Natural killer cell treated with Interleukin-12 subunit alpha and Interleukin-12 subunit beta and Interleukin-15 and Interleukin-18, amount 100 ng/mL, for 72 hours (primary cell): Measurements from ENCODE around the gene AK1. TPM values are rescaled to one million over a fixed set of nuclear protein-coding genes. Genes with fewer than 3 reads are reported as not detected.

Experiments
- ATAC-seq, 2 donors: fragments of 150-1000 bp; cut with Tn5 transposase in 1 of 2; sonication (Bioruptor Pico), chemical (Tn5 transposase) in 1 of 2; 2 replicates each; pipeline ENCODE4 v1.10.0; 2021
- DNase-seq: peaks from one replicate; pipeline ENCODE4 v3.0.0; 2022; ENCODE audit warnings: low spot score
- H3K27ac Mint-ChIP-seq, 2 donors: 1 replicate in 1 of 2; 2 replicates in 1 of 2; pipeline ENCODE4 v1.8.0; 2022; ENCODE audit warnings: mixed read lengths in 2 of 2, mild to moderate bottlenecking in 1 of 2, moderate library complexity in 1 of 2
- H3K27me3 Mint-ChIP-seq, 2 donors: 1 replicate in 1 of 2; 2 replicates in 1 of 2; pipeline ENCODE4 v1.8.0; 2022; ENCODE audit warnings: mixed read lengths in 2 of 2
- H3K36me3 Mint-ChIP-seq: one replicate; pipeline ENCODE4 v1.8.0; 2022; ENCODE audit warnings: mixed read lengths
- H3K4me1 Mint-ChIP-seq, 2 donors: 1 replicate in 1 of 2; 2 replicates in 1 of 2; pipeline ENCODE4 v1.8.0; 2022; ENCODE audit warnings: low read depth in 2 of 2, mixed read lengths in 2 of 2, mild to moderate bottlenecking in 1 of 2
- H3K4me3 Mint-ChIP-seq: one replicate; pipeline ENCODE4 v1.8.0; 2022; ENCODE audit warnings: mixed read lengths
- H3K9me3 Mint-ChIP-seq: 2 replicates; pipeline ENCODE4 v1.8.0; 2022; ENCODE audit warnings: mixed read lengths
- total RNA-seq, 2 donors: library from RNA; stranded (reverse); gene quantifications; one replicate each; pipeline ENCODE4 v1.2.3, GENCODE V29; 2022

Gene AK1
- 10 to 100 TPM; 11.5 to 13.0 TPM for total RNA-seq

- no peak within 1 kb of the TSS for H3K27ac Mint-ChIP-seq
- H3K27me3 Mint-ChIP-seq = no peaks in the 10 kb centered on the region
- H3K4me3 Mint-ChIP-seq = peak within 1 kb of the TSS; percentile 60
- ATAC-seq (no peak), DNase-seq (peak; percentile 58)
- no peaks in the 10 kb centered on the region for H3K36me3 Mint-ChIP-seq
- H3K4me1 Mint-ChIP-seq = peaks cover 6 to 8% of the 10 kb centered on the region in 2 donors
- H3K9me3 Mint-ChIP-seq = no peaks in the 10 kb centered on the region
These were observed at the start of gene AK1 for GRCh38 chr9:127877566-127877998. TSS of gene AK1 (minus strand) at chr9:127877675. CDS start at chr9:127874617, 3,058 bp downstream.

- no peak overlapping the region for H3K27ac Mint-ChIP-seq
- no peaks in the 10 kb centered on the region for H3K36me3 Mint-ChIP-seq
- H3K4me3 Mint-ChIP-seq = no peak overlapping the region
- peaks cover 15 to 17% of the 10 kb centered on the region in 2 donors for H3K27me3 Mint-ChIP-seq
- H3K9me3 Mint-ChIP-seq = no peaks in the 10 kb centered on the region
- DNase-seq (no peak), ATAC-seq (no peak)
- peaks cover 13 to 15% of the 10 kb centered on the region in 2 donors for H3K4me1 Mint-ChIP-seq
These were observed 49.4 kb upstream of the AK1 start for GRCh38 chr9:127926906-127927200.

- ATAC-seq = no peak
- no peak for DNase-seq
- no peaks in the 10 kb centered on the region for H3K9me3 Mint-ChIP-seq
- H3K4me3 Mint-ChIP-seq = no peak overlapping the region
- peaks cover 15 to 17% of the 10 kb centered on the region in 2 donors for H3K27me3 Mint-ChIP-seq
- no peak overlapping the region for H3K27ac Mint-ChIP-seq
- no peaks in the 10 kb centered on the region for H3K36me3 Mint-ChIP-seq
- peaks cover 10 to 13% of the 10 kb centered on the region in 2 donors for H3K4me1 Mint-ChIP-seq
These were observed 48.8 kb upstream of the AK1 start for GRCh38 chr9:127925959-127926905.

- Mint-ChIP-seq H3K4me1 (peaks cover 5 to 10% of the 10 kb centered on the region in 2 donors), H3K27ac (no peak overlapping the region), H3K4me3 (no peak overlapping the region), H3K9me3 (no peaks in the 10 kb centered on the region), H3K27me3 (peaks cover 15 to 17% of the 10 kb centered on the region in 2 donors), H3K36me3 (no peaks in the 10 kb centered on the region)
- ATAC-seq (no peak), DNase-seq (no peak)
These were observed 47.4 kb upstream of the AK1 start for GRCh38 chr9:127924736-127925444.

GRCh38 chr9:127923771-127924170, 46.3 kb upstream of the AK1 start:
- no peak overlapping the region for H3K4me3 Mint-ChIP-seq
- no peak overlapping the region for H3K27ac Mint-ChIP-seq
- H3K4me1 Mint-ChIP-seq = peaks cover 16 to 18% of the 10 kb centered on the region in 2 donors
- H3K36me3 Mint-ChIP-seq = no peaks in the 10 kb centered on the region
- peaks cover 15 to 16% of the 10 kb centered on the region in 2 donors for H3K27me3 Mint-ChIP-seq
- no peaks in the 10 kb centered on the region for H3K9me3 Mint-ChIP-seq
- no peak for ATAC-seq
- no peak for DNase-seq

GRCh38 chr9:127923046-127923445, 45.6 kb upstream of the AK1 start:
- DNase-seq (no peak), ATAC-seq (no peak)
- H3K4me1 Mint-ChIP-seq = peaks cover 23% of the 10 kb centered on the region in 2 donors
- H3K4me3 Mint-ChIP-seq = no peak overlapping the region
- H3K9me3 Mint-ChIP-seq = no peaks in the 10 kb centered on the region
- peaks cover 13 to 15% of the 10 kb centered on the region in 2 donors for H3K27me3 Mint-ChIP-seq
- H3K27ac Mint-ChIP-seq = no peak overlapping the region
- no peaks in the 10 kb centered on the region for H3K36me3 Mint-ChIP-seq

- Mint-ChIP-seq H3K4me1 (peaks cover 29 to 33% of the 10 kb centered on the region in 2 donors), H3K9me3 (no peaks in the 10 kb centered on the region), H3K27ac (no peak overlapping the region), H3K36me3 (no peaks in the 10 kb centered on the region), H3K4me3 (peak overlapping the region; percentile 36), H3K27me3 (peaks cover 13 to 15% of the 10 kb centered on the region in 2 donors)
- DNase-seq (peak; percentile 82), ATAC-seq (peak; percentile 56 to 57)
These were observed 44.2 kb upstream of the AK1 start for GRCh38 chr9:127921557-127922120.

- Mint-ChIP-seq H3K4me3 (peak overlapping the region; percentile 17), H3K36me3 (no peaks in the 10 kb centered on the region), H3K4me1 (peaks cover 28 to 31% of the 10 kb centered on the region in 2 donors), H3K9me3 (no peaks in the 10 kb centered on the region), H3K27me3 (peaks cover 9% of the 10 kb centered on the region in 2 donors), H3K27ac (no peak overlapping the region)
- DNase-seq = no peak
- ATAC-seq = no peak
These were observed 43.3 kb upstream of the AK1 start for GRCh38 chr9:127920794-127921193.

- Mint-ChIP-seq H3K36me3 (no peaks in the 10 kb centered on the region), H3K27me3 (peaks cover 0 to 2% of the 10 kb centered on the region in 2 donors), H3K27ac (peak overlapping the region; percentile 64 to 92), H3K9me3 (no peaks in the 10 kb centered on the region), H3K4me3 (peak overlapping the region; percentile 56), H3K4me1 (peaks cover 28 to 35% of the 10 kb centered on the region in 2 donors)
- DNase-seq (no peak), ATAC-seq (peak; percentile 9 to 43)
These were observed 41.9 kb upstream of the AK1 start for GRCh38 chr9:127919253-127919815.

GRCh38 chr9:127918183-127919107, 41.0 kb upstream of the AK1 start:
- peak overlapping the region; percentile 64 to 92 for H3K27ac Mint-ChIP-seq
- H3K36me3 Mint-ChIP-seq = no peaks in the 10 kb centered on the region
- peak overlapping the region; percentile 56 for H3K4me3 Mint-ChIP-seq
- no peak for ATAC-seq
- H3K4me1 Mint-ChIP-seq = peaks cover 28 to 35% of the 10 kb centered on the region in 2 donors
- H3K27me3 Mint-ChIP-seq = no peaks in the 10 kb centered on the region
- DNase-seq = no peak
- H3K9me3 Mint-ChIP-seq = no peaks in the 10 kb centered on the region

- no peak for DNase-seq
- peak overlapping the region; percentile 71 for H3K4me3 Mint-ChIP-seq
- H3K27ac Mint-ChIP-seq = no peak overlapping the region
These were observed 40.1 kb upstream of the AK1 start for GRCh38 chr9:127917603-127918002.

GRCh38 chr9:127916720-127917581, 39.5 kb upstream of the AK1 start, which contains the start of gene ST6GALNAC4:
TSS of gene ST6GALNAC4 (minus strand) at chr9:127917041. CDS start at chr9:127916419, 622 bp downstream.
- Mint-ChIP-seq H3K4me3 (peak within 1 kb of the TSS; percentile 71), H3K27ac (no peak within 1 kb of the TSS), H3K4me1 (peaks cover 28 to 35% of the 10 kb centered on the region in 2 donors), H3K27me3 (no peaks in the 10 kb centered on the region), H3K9me3 (no peaks in the 10 kb centered on the region), H3K36me3 (no peaks in the 10 kb centered on the region)
- DNase-seq (peak; percentile 96), ATAC-seq (peak; percentile 97 to 99)

More at GRCh38 chr9:127917603-127918002, 40.1 kb upstream of the AK1 start:
- Mint-ChIP-seq H3K27me3 (no peaks in the 10 kb centered on the region), H3K4me1 (peaks cover 28 to 35% of the 10 kb centered on the region in 2 donors), H3K9me3 (no peaks in the 10 kb centered on the region), H3K36me3 (no peaks in the 10 kb centered on the region)
- no peak for ATAC-seq
